ENCODE measurements around the gene ARHGAP30.

DNA sequence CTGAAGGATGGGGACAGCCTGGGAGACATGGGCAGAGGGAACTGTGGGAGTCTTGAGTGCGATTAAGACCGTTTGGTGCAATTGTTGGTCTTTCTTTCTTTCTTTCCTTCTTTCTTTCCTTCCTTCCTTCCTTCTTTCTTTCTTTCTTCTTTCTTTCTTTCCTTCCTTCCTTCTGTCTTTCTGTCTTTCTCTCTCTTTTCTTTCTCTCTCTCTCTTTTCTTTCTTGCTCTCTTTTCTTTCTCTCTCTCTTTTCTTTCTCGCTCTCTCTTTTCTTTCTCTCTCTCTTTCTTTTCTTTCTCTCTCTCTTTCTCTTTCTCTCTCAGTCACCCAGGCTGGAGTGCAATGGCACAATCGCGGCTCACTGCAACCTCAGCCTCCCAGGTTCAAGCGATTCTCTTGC lies 25.5 kb upstream of the ARHGAP30 start:
- TF ChIP-seq, protein P1, sequence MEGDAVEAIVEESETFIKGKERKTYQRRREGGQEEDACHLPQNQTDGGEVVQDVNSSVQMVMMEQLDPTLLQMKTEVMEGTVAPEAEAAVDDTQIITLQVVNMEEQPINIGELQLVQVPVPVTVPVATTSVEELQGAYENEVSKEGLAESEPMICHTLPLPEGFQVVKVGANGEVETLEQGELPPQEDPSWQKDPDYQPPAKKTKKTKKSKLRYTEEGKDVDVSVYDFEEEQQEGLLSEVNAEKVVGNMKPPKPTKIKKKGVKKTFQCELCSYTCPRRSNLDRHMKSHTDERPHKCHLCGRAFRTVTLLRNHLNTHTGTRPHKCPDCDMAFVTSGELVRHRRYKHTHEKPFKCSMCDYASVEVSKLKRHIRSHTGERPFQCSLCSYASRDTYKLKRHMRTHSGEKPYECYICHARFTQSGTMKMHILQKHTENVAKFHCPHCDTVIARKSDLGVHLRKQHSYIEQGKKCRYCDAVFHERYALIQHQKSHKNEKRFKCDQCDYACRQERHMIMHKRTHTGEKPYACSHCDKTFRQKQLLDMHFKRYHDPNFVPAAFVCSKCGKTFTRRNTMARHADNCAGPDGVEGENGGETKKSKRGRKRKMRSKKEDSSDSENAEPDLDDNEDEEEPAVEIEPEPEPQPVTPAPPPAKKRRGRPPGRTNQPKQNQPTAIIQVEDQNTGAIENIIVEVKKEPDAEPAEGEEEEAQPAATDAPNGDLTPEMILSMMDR (IDR thresholded peaks at IDR 0.05; ENCODE audit: low read depth, low read length, poor library complexity, severe bottlenecking): no peak
- TF ChIP-seq EZH2phosphoT487 (IDR thresholded peaks at IDR 0.05; ENCODE audit: borderline replicate concordance, low read length): no peak

All from DOHH2 (cell line).